ENCODE results near the gene APOBEC3H.

- no peak for TF ChIP-seq EZH2 (IDR thresholded peaks at IDR 0.05; ENCODE audit: low read length, unreplicated experiment)
- no peak for TF ChIP-seq CTCF (conservative IDR thresholded peaks at IDR 0.05; ENCODE audit: low read depth, low read length)
These were observed 9.3 kb downstream of the APOBEC3H start for GRCh38 chr22:39106326-39106725.

Data from PC-3 (cell line).